Stomach (tissue), 9 donors: Measurements from ENCODE around the gene PRRT4. TPM values are rescaled to one million over a fixed set of nuclear protein-coding genes. Genes with fewer than 3 reads are reported as not detected.

Experiments used
- DNase-seq, 2 donors: peaks; one replicate each; pipeline versions ENCODE4 v3.0.0 to v3.0.0-alpha.2; 2013 to 2019
- H3K27ac ChIP-seq, 5 donors: fragments of 200-600 bp in 4 of 5; sonication (generic) in 4 of 5; one replicate each; pipeline ENCODE4 v1.5.1; 2013 to 2019; ENCODE audit warnings: mild to moderate bottlenecking in 1 of 5, moderate library complexity in 1 of 5
- H3K27me3 ChIP-seq, 3 donors: fragments of 200-600 bp; sonication (generic); one replicate each; pipeline ENCODE4 v1.5.1; 2017 to 2019; ENCODE audit warnings: mixed run types in 1 of 3
- H3K36me3 ChIP-seq, 4 donors: fragments of 200-600 bp; sonication (generic); 1 replicate in 3 of 4; 2 replicates in 1 of 4; pipeline ENCODE4 v1.5.1; 2016 to 2019
- H3K4me1 ChIP-seq, 4 donors: fragments of 200-600 bp; sonication (generic); one replicate each; pipeline ENCODE4 v1.5.1; 2016 to 2019
- H3K4me3 ChIP-seq, 4 donors: fragments of 200-600 bp; sonication (generic) in 3 of 4; one replicate each; pipeline ENCODE4 v1.5.1; 2016 to 2019; ENCODE audit warnings: mild to moderate bottlenecking in 1 of 4
- H3K9me3 ChIP-seq, 4 donors: fragments of 200-600 bp; sonication (generic); one replicate each; pipeline ENCODE4 v1.5.1; 2016 to 2019
- EP300 ChIP-seq: sonication (generic); formaldehyde crosslinking; IDR thresholded peaks from one replicate; pipeline ENCODE4 v1.6.1; 2017; ENCODE audit warnings: antibody characterized with exemption
- POLR2A ChIP-seq, 4 donors: fragments of 450-650 bp; IDR thresholded peaks; one replicate each; pipeline ENCODE4 v1.6.1; 2016; ENCODE audit warnings: antibody characterized with exemption in 4 of 4, control low read depth in 2 of 4, mild to moderate bottlenecking in 1 of 4, moderate library complexity in 1 of 4
- POLR2AphosphoS5 ChIP-seq, 3 donors: sonication (generic); formaldehyde crosslinking; IDR thresholded peaks; one replicate each; pipeline ENCODE4 v1.6.1; 2016; ENCODE audit warnings: antibody characterized with exemption in 3 of 3
- WGBS, 5 donors: extraction: QIAGEN DNeasy Blood & Tissue Kit in 3 of 5; methylation state at CpG; one replicate each; pipeline versions ENCODE4 v1.1.5 to v1.1.7; 2013 to 2018; 5-methylcytosine and 5-hydroxymethylcytosine counted together
- intact Hi-C: fragments of 100-400 bp; cut with DNase I; formaldehyde crosslinking; loops from one replicate; pipeline ENCODE4 v1.15.1; 2023; ENCODE audit warnings: low total_unique reads
- polyA plus RNA-seq, 3 donors: library from polyadenylated mRNA; stranded (reverse); fragments of 200-250 nt; gene quantifications; one replicate each; pipeline ENCODE4 v1.2.3, GENCODE V29; 2013
- total RNA-seq, 5 donors: library from RNA; depleted of rRNA; stranded (reverse); fragments of >200 nt; gene quantifications; one replicate each; pipeline versions ENCODE4 v1.1.0 to v1.2.3, GENCODE V29; 2014 to 2016
- TF ChIP-seq, protein P1 (sequence below), 7 experiments: fragments of 450-650 bp in 4 of 7; fragments of 200-600 bp in 3 of 7; sonication (generic) in 3 of 7; IDR thresholded peaks; one replicate each; pipeline ENCODE4 v1.5.1; 2016 to 2019; ENCODE audit warnings: antibody characterized with exemption in 7 of 7, control low read depth in 2 of 7, mild to moderate bottlenecking in 1 of 7
- donor health status: healthy with polysubstance abuse.
- donor health status: Bipolar disorder and iron deficiency.
- donor health status: healthy.

Gene PRRT4
- total and polyA plus RNA-seq, 8 donors = 0.12 to 1.2 TPM; not detected in 6

DNA sequence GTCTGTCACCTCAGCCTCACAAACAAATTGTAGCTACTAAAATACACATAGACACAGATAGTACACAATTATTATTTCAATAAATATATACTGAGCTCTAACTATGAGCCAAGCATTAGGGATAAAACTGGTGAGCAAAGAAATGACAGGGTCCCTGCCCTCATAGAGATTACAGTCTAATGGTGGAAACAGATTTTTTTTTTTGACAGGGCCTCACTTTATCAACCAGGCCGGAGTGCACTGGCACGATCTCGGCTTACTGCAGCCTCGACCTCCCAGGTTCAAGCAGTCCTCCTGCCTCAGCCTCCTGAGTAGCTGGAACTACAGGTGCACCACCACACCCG lies 17.1 kb downstream of the PRRT4 start:
- intact Hi-C loops = no loop called here
- peaks cover 18 to 32% (median 28%) of the 10 kb centered on the region in 4 donors for H3K4me1 ChIP-seq
- no peak for TF ChIP-seq EP300
- no peak for TF ChIP-seq POLR2AphosphoS5 (IDR thresholded peaks at IDR 0.05)
- TF ChIP-seq, protein P1, sequence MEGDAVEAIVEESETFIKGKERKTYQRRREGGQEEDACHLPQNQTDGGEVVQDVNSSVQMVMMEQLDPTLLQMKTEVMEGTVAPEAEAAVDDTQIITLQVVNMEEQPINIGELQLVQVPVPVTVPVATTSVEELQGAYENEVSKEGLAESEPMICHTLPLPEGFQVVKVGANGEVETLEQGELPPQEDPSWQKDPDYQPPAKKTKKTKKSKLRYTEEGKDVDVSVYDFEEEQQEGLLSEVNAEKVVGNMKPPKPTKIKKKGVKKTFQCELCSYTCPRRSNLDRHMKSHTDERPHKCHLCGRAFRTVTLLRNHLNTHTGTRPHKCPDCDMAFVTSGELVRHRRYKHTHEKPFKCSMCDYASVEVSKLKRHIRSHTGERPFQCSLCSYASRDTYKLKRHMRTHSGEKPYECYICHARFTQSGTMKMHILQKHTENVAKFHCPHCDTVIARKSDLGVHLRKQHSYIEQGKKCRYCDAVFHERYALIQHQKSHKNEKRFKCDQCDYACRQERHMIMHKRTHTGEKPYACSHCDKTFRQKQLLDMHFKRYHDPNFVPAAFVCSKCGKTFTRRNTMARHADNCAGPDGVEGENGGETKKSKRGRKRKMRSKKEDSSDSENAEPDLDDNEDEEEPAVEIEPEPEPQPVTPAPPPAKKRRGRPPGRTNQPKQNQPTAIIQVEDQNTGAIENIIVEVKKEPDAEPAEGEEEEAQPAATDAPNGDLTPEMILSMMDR (IDR thresholded peaks at IDR 0.05) = no peak
- no peak for TF ChIP-seq POLR2A (IDR thresholded peaks at IDR 0.05)
- WGBS, 5 donors = 86 to 96% (median 89%) methylated on average over 5 of the region's 5 CpGs
- peak overlapping the region in 2 of 4 donors; percentile 63 to 84 for H3K4me3 ChIP-seq
- H3K36me3 ChIP-seq = peaks cover 0 to 10% (median 7%) of the 10 kb centered on the region in 4 donors
- no peaks in the 10 kb centered on the region for H3K27me3 ChIP-seq
- no peak for DNase-seq
- H3K9me3 ChIP-seq = no peaks in the 10 kb centered on the region
- no peak overlapping the region for H3K27ac ChIP-seq

DNA sequence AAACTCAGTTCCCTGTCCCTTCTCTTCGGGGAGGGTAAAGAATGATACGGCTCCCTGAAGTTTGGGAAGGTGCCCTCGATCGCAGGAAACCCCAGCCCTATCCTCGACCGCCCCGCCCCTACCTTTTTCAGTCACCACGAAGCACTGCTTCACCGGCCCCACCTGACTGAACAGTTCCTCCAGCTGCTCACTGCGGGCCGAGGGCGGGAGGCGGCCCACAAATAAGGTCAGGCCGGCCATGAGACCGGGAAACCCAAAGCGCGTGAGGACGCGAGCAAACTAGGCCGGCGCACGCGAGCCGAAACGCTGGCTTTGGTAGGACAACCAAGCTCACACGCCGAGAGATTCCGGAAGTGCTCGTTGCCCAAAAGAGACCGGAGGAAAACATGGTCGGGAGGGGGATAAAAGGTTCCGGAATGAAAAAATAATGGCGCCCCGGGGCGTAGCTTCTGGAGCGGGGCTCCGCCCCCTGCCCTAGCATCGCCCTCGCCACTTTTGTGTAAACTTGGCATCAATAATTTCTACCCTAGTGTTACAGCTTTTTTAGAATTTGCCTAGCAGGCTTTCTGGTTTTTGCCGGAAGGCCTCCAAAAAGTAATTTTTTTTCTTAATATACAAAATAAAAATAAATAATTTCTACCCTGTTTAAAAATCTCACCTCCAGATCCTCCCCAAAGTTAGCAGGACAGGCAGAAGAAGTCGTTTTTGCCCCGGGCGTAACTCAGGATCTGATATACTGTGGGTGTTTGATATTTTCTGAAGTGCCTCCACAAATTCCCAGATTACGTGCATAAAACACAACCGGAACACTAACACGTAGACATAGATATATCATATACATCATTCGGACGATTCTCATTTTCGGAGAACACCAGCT lies 17.7 kb downstream of the PRRT4 start, which contains the start of gene RBM28:
RBM28 (minus strand) TSS at position 355 of the 877 bp plus-strand sequence; CDS start at position 240, 115 bp downstream.
- Histone ChIP-seq H3K9me3 (no peaks in the 10 kb centered on the region), H3K4me3 (peak within 1 kb of the TSS; percentile 63 to 87 (median 78)), H3K4me1 (peaks cover 18 to 31% (median 27%) of the 10 kb centered on the region in 4 donors), H3K36me3 (peaks cover 2 to 16% (median 13%) of the 10 kb centered on the region in 4 donors), H3K27me3 (no peaks in the 10 kb centered on the region), H3K27ac (peak within 1 kb of the TSS; percentile 81 to 88 (median 83))
- intact Hi-C loops = no loop called here
- 11 to 20% (median 13%) methylated on average over 32 to 49 of the region's 49 CpGs for WGBS, 5 donors
- DNase-seq = peak; percentile 88 to 96
- TF ChIP-seq EP300 (no peak), POLR2A (IDR thresholded peaks at IDR 0.05) (no peak), POLR2AphosphoS5 (IDR thresholded peaks at IDR 0.05) (peak; percentile 74 to 93 (median 80))
- TF ChIP-seq, protein P1 (IDR thresholded peaks at IDR 0.05) = peak in 1 of 7 experiments; percentile 15

DNA sequence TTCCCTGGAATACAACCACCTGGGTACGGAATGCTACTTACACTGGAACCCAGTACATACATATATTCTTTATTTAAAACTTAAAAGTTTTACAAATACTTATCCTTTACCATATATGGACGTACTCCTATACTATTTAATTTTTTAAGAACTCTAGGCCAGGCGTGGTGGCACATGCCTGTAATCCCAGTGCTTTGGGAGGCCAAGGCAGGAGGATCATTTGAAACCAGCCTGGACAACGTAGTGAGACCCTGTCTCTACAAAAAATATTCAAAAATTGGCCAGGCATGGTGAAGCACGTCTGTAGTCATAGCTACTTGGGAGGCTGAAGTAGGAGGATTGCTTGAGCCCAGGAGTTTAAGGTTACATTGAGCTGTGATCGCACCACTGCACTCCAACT lies 19.8 kb downstream of the PRRT4 start:
- Histone ChIP-seq H3K27me3 (no peaks in the 10 kb centered on the region), H3K4me1 (peaks cover 18 to 31% (median 27%) of the 10 kb centered on the region in 4 donors), H3K27ac (no peak overlapping the region), H3K4me3 (peak overlapping the region in 1 of 4 donors; percentile 84), H3K9me3 (no peaks in the 10 kb centered on the region), H3K36me3 (peaks cover 20 to 37% (median 34%) of the 10 kb centered on the region in 4 donors)
- intact Hi-C loops = no loop called here
- no peak for TF ChIP-seq POLR2AphosphoS5 (IDR thresholded peaks at IDR 0.05)
- no peak for TF ChIP-seq EP300
- DNase-seq = no peak
- 85 to 91% (median 88%) methylated on average over 6 of the region's 6 CpGs for WGBS, 5 donors

DNA sequence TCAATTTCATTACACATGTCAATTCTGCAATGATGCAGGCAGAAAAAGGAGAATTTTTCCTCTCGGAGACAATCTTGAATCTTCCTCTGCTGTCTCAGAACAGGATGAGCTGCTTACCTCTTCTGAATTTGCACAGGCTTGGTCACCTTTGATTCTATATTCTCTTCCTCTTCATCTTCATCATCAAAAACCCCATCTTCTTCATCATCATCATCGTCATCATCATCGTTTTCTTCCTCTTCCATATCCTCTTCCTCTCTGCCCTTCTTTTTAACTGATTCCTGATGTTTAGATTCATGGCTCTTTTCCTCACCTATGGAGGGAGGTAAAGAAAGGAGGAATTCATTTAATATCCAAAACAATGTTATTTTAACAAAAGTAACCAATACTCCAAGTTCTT lies 25.8 kb downstream of the PRRT4 start:
- no peak overlapping the region for H3K4me3 ChIP-seq
- no peaks in the 10 kb centered on the region for H3K9me3 ChIP-seq
- H3K27ac ChIP-seq = no peak overlapping the region
- TF ChIP-seq POLR2A (IDR thresholded peaks at IDR 0.05) (no peak), EP300 (no peak), POLR2AphosphoS5 (IDR thresholded peaks at IDR 0.05) (no peak)
- TF ChIP-seq, protein P1 (IDR thresholded peaks at IDR 0.05) = no peak
- H3K4me1 ChIP-seq = peaks cover 0 to 7% (median under 1%) of the 10 kb centered on the region in 4 donors
- no peak for DNase-seq
- 88 to 97% (median 94%) methylated on average over 3 of the region's 3 CpGs for WGBS, 5 donors
- H3K36me3 ChIP-seq = peaks cover 67 to 97% (median 92%) of the 10 kb centered on the region in 4 donors
- intact Hi-C loops = no loop called here
- H3K27me3 ChIP-seq = no peaks in the 10 kb centered on the region
